ENCODE results near the gene CDH4.

DNA sequence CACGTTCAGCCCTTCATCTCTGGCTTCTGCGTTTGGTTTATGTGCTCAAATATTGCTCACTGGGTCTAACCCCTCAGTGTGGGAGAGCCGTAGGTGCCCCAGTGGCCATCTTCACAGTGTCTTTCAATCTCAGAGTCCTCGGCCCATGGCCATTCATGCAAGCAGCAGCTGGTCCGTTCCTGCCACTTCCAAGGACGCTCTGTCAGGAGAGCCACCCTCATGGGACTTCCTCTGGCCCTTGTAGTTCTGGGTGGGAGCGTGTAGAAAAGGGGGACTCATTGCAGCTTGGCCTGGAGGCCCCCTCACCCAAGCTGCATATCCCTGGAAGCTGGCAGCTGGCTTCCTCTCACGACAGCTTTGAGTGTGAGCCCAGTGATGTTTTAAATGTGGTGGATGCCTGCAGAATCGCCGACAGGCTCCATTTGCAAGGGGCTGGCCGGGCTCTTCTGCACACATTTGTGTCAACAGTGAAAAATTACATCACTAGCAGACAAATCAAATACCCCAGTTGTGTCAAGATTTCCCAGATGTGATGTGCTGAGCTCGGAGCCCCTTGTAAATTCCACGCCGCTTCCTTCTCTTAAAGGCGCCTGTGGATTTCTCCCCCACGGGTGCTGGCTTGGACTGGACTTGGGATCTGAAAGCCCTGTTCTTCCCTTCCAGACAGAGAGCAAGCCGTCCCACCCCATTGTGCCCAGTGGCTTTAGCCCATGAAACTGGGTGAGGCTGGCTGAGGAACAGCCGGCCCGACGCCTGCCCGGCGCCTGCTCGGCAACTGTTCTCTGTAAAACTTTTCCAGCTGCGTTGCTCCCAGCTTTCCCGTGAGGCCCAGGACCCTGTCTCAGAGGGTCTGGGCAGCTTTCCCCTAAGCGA is 453.6 kb downstream of the CDH4 start:
- no peak for TF ChIP-seq CTCF (IDR thresholded peaks at IDR 0.05)
- TF ChIP-seq POLR2AphosphoS5 (IDR thresholded peaks at IDR 0.05): no peak
- TF ChIP-seq EP300 (IDR thresholded peaks at IDR 0.05): no peak
- no peak for TF ChIP-seq POLR2A (IDR thresholded peaks at IDR 0.05)

Measured in sigmoid colon (tissue), 4 donors.